Endothelial cell of umbilical vein (primary cell): ENCODE results near the gene PXK. TPM values are rescaled to one million over a fixed set of nuclear protein-coding genes. Genes with fewer than 3 reads are reported as not detected.

Source experiments
- BruUV-seq: library from RNA; stranded (reverse); fragments of 400-500 nt; replicated peaks from 2 replicates; lab custom pipeline; 2021; lab: Mats Ljungman, UMichigan
- CTCF ChIA-PET: fragments of 300-600, 350-600 bp; sonication (Branson Sonifier 250); formaldehyde crosslinking; loops from one replicate; lab custom pipeline; 2021; ENCODE audit warnings: antibody characterized with exemption, inconsistent platforms; lab: Charles Lee
- POLR2A ChIA-PET: fragments of 300-600, 350-600 bp; sonication (Branson Sonifier 250); formaldehyde crosslinking; loops from one replicate; lab custom pipeline; 2021; ENCODE audit warnings: antibody characterized with exemption, inconsistent platforms; lab: Charles Lee
- DNase-seq: peaks from one replicate; pipeline ENCODE4 v3.0.0-alpha.2; 2011; ENCODE audit warnings: low read depth, low spot score
- FAIRE-seq: peaks from 2 replicates; lab custom pipeline; 2011; peaks lifted over from hg19 to GRCh38; lab: Jason Lieb, UNC
- H2AFZ ChIP-seq: 2 replicates; pipeline ENCODE4 v1.6.0; 2012; ENCODE audit warnings: low read depth, low read length, control low read depth, inconsistent platforms
- H3K27ac ChIP-seq: 2 replicates; pipeline ENCODE4 v1.5.1; 2011; ENCODE audit warnings: low read depth, mild to moderate bottlenecking, control low read depth, low read length, moderate library complexity; ENCODE audit not compliant: insufficient read depth
- H3K27me3 ChIP-seq, 2 experiments: 2 replicates each; pipeline versions ENCODE4 v1.6.0 to v1.6.1; 2011; ENCODE audit warnings: low read length in 2 of 2, mixed read lengths in 1 of 2; ENCODE audit not compliant: control insufficient read depth in 2 of 2, insufficient read depth in 2 of 2
- H3K36me3 ChIP-seq, 2 experiments: 2 replicates in 1 of 2; 3 replicates in 1 of 2; pipeline ENCODE4 v1.5.1; 2011; ENCODE audit warnings: low read length in 2 of 2, mild to moderate bottlenecking in 1 of 2, moderate library complexity in 1 of 2; ENCODE audit not compliant: control insufficient read depth in 2 of 2, insufficient read depth in 2 of 2; ENCODE audit errors: extremely low read depth in 1 of 2
- H3K4me1 ChIP-seq: 3 replicates; pipeline ENCODE4 v1.5.1; 2011; ENCODE audit warnings: mild to moderate bottlenecking, low read length; ENCODE audit not compliant: control insufficient read depth, insufficient read depth; ENCODE audit errors: extremely low read depth
- H3K4me2 ChIP-seq: 2 replicates; pipeline ENCODE4 v1.6.1; 2011; ENCODE audit warnings: low read length, control low read depth, mixed read lengths; ENCODE audit not compliant: insufficient read depth
- H3K4me3 ChIP-seq, 3 experiments: fragments of 200-600 bp in 1 of 3; sonication (generic), shearing (Covaris generic) in 1 of 3; replicated peaks in 1 of 3; 2 replicates each; pipeline ENCODE4 v1.5.1; 2011 to 2016; ENCODE audit warnings: control low read depth in 3 of 3, low read length in 3 of 3, mild to moderate bottlenecking in 2 of 3, inconsistent platforms in 1 of 3, low read depth in 1 of 3, moderate library complexity in 1 of 3; ENCODE audit not compliant: insufficient read depth in 1 of 3
- H3K79me2 ChIP-seq: 2 replicates; pipeline ENCODE4 v1.6.0; 2012; ENCODE audit warnings: low read length, inconsistent platforms; ENCODE audit not compliant: control insufficient read depth, insufficient read depth
- H3K9ac ChIP-seq: replicated peaks from 2 replicates; pipeline ENCODE3; 2011; ENCODE audit warnings: low read length, control low read depth; ENCODE audit not compliant: insufficient read depth; ENCODE audit errors: extremely low read depth
- H3K9me1 ChIP-seq: replicated peaks from 3 replicates; pipeline ENCODE4 v1.6.0; 2011; ENCODE audit warnings: mild to moderate bottlenecking, low read length; ENCODE audit not compliant: control insufficient read depth, insufficient read depth; ENCODE audit errors: extremely low read depth
- H3K9me3 ChIP-seq: replicated peaks from 2 replicates; pipeline ENCODE4 v1.5.1; 2012; ENCODE audit warnings: low read length, inconsistent platforms; ENCODE audit not compliant: control insufficient read depth, insufficient read depth
- H4K20me1 ChIP-seq: replicated peaks from 2 replicates; pipeline ENCODE3; 2011; ENCODE audit warnings: mild to moderate bottlenecking, low read length; ENCODE audit not compliant: control insufficient read depth, insufficient read depth; ENCODE audit errors: extremely low read depth
- CTCF ChIP-seq, 2 donors: IDR thresholded peaks; 1 replicate in 1 of 2; 2 replicates in 1 of 2; pipeline ENCODE4 v1.5.1; 2011; ENCODE audit warnings: low read length in 2 of 2, mild to moderate bottlenecking in 2 of 2, moderate library complexity in 2 of 2, control low read depth in 1 of 2, inconsistent platforms in 1 of 2, low read depth in 1 of 2; ENCODE audit not compliant: insufficient read depth in 1 of 2; ENCODE audit errors: extremely low read depth in 1 of 2
- EZH2 ChIP-seq: IDR thresholded peaks from 2 replicates; pipeline ENCODE4 v1.6.1; 2012; ENCODE audit warnings: borderline replicate concordance, low read depth, mild to moderate bottlenecking, moderate library complexity, low read length, inconsistent platforms; ENCODE audit not compliant: severe bottlenecking
- FOS ChIP-seq: IDR thresholded peaks from 2 replicates; pipeline ENCODE4 v1.6.1; 2011; ENCODE audit warnings: mild to moderate bottlenecking, low read length, moderate library complexity, borderline replicate concordance; ENCODE audit not compliant: insufficient read depth
- GATA2 ChIP-seq: IDR thresholded peaks from 2 replicates; pipeline ENCODE4 v1.7.0; 2011; ENCODE audit warnings: low read depth, mild to moderate bottlenecking, moderate library complexity, mixed read lengths, low read length; ENCODE audit not compliant: insufficient read length, insufficient read depth
- JUN ChIP-seq: IDR thresholded peaks from 2 replicates; pipeline ENCODE4 v1.6.1; 2011; ENCODE audit warnings: borderline replicate concordance, low read depth; ENCODE audit not compliant: insufficient read length, insufficient read depth
- MYC ChIP-seq: IDR thresholded peaks from one replicate; pipeline ENCODE4 v1.6.1; 2011; ENCODE audit warnings: mild to moderate bottlenecking, low read depth, low read length
- POLR2A ChIP-seq: IDR thresholded peaks from 2 replicates; pipeline ENCODE4 v1.6.1; 2012; ENCODE audit warnings: low read depth, mild to moderate bottlenecking, control low read depth, low read length
- POLR2AphosphoS5 ChIP-seq: IDR thresholded peaks from 2 replicates; pipeline ENCODE4 v1.6.1; 2012; ENCODE audit warnings: low read depth, mild to moderate bottlenecking, control low read depth, low read length, moderate library complexity; ENCODE audit not compliant: insufficient read depth
- dilution Hi-C: fragments of 300-500 bp; cut with MboI; formaldehyde crosslinking; loops from one replicate; pipeline ENCODE4 v1.15.0; 2019; ENCODE audit warnings: low sequenced_read_pairs; ENCODE audit not compliant: extremely low pct_ligation_motif_present
- intact Hi-C: fragments of 100-400 bp; cut with micrococcal nuclease; formaldehyde crosslinking; loops from one replicate; pipeline ENCODE4 v1.10.0; 2022
- polyA plus RNA-seq, 4 experiments: library from polyadenylated mRNA; depleted of rRNA in 3 of 4; stranded (reverse) in 3 of 4; unstranded in 1 of 4; fragments of >200 nt; gene quantifications; 2 replicates each; pipeline versions ENCODE4 v1.2.1 to v1.2.3, GENCODE V29; 2011 to 2012; ENCODE audit warnings: missing spikeins in 1 of 4
- total RNA-seq: library from RNA; stranded (reverse); gene quantifications from 2 replicates; pipeline ENCODE4 v1.2.3, GENCODE V29; 2021
- TF ChIP-seq, protein P1 (sequence below): IDR thresholded peaks from 2 replicates; pipeline ENCODE4 v1.6.1; 2011; ENCODE audit not compliant: insufficient read depth, insufficient read length

PXK gene
- total and polyA plus RNA-seq, 2 donors (not counting 3 experiments of a cell fraction or from before 2014, with no cell fraction given), result 11.3 to 14.6 TPM

DNA sequence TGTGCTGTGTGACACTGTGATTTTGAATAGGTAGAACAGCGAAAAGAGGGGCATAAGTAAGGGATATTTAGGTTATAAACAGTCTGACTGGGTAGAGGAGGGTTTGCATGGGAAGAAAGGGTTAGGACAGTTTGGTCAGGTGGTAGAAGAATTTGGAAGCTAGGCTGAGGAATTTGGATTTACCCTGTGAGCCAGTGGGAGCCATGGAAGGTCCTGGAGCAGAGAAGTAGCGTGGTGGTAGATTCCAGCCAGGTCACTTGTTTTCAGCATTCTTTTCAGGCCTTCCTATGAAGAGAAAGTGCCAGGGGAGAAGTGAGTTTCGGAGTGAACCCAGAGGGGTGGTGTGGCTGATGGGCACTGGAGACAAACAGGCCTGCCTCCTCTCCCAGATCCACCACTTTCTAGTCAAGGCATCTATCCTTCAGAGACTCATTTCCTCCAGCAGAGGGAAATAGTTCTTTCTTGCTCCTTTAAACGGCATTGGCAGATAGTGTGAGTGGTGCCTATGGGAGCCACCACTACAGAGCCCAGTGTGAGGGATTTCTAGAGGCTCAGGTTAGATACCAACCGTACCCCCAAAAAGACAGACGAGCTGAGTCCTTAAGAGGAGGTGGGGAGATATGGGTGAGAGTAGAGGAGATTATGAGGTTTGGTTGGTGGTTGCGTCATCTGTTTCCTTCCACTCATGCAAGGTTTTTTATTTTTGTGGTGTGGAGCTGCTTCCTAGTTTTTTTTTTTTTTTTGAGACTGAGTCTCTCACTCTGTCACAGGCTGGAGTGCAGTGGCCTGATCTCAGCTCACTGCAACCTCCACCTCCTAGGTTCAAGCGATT lies 21.2 kb downstream of the PXK start:
- H3K27ac ChIP-seq, result no peak overlapping the region
- CTCF ChIA-PET, result no interaction called here
- no peak overlapping the region for H3K4me3 ChIP-seq
- H3K9me1 ChIP-seq, result no peaks in the 10 kb centered on the region
- no TSS peak for BruUV-seq
- no peak overlapping the region for H2AFZ ChIP-seq
- POLR2A ChIA-PET, result no interaction called here
- H4K20me1 ChIP-seq, result no peaks in the 10 kb centered on the region
- H3K27me3 ChIP-seq, result no peaks in the 10 kb centered on the region
- no peaks in the 10 kb centered on the region for H3K9me3 ChIP-seq
- intact Hi-C loops, result no loop called here
- dilution Hi-C loops, result no loop called here
- DNase-seq, result no peak
- H3K4me1 ChIP-seq, result no peaks in the 10 kb centered on the region
- no peak for FAIRE-seq
- H3K4me2 ChIP-seq, result no peak overlapping the region
- H3K9ac ChIP-seq, result no peak overlapping the region
- TF ChIP-seq MYC (no peak), EZH2 (no peak), FOS (no peak), GATA2 (no peak), JUN (no peak), CTCF (IDR thresholded peaks at IDR 0.05; ENCODE audit: extremely low read depth in 1 of 2, insufficient read depth in 1 of 2, low read depth in 1 of 2, low read length in 2 of 2) (no peak), POLR2AphosphoS5 (no peak), POLR2A (no peak)
- TF ChIP-seq, protein P1, sequence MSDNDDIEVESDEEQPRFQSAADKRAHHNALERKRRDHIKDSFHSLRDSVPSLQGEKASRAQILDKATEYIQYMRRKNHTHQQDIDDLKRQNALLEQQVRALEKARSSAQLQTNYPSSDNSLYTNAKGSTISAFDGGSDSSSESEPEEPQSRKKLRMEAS, result no peak
- no peaks in the 10 kb centered on the region for H3K36me3 ChIP-seq
- H3K79me2 ChIP-seq, result no peaks in the 10 kb centered on the region
